Loucy (cell line): ENCODE results near the gene MED20.

Experiments
- CTCF ChIP-seq: fragments of 200-600 bp; sonication (generic); conservative IDR thresholded peaks from 2 replicates; pipeline ENCODE4 v1.5.1; 2014; ENCODE audit warnings: mild to moderate bottlenecking, antibody characterized with exemption, low read length
- EZH2phosphoT487 ChIP-seq: fragments of 200-600 bp; IDR thresholded peaks from 2 replicates; pipeline ENCODE4 v1.6.1; 2018; ENCODE audit warnings: antibody characterized with exemption, mild to moderate bottlenecking, moderate library complexity, borderline replicate concordance

- TF ChIP-seq CTCF (no peak), EZH2phosphoT487 (no peak)
Measured at GRCh38 chr6:41878246-41878645, 42.7 kb downstream of the MED20 start.
